ENCODE results near the gene FNDC3B. TPM values are rescaled to one million over a fixed set of nuclear protein-coding genes. Genes with fewer than 3 reads are reported as not detected.
"Not testable (repeated sequence)": the region's sequence is repeated elsewhere in the genome, so short reads cannot be mapped to it uniquely, and the experiment has no call there.

The FNDC3B gene
- polyA plus RNA-seq, 1 donor: 25.9 TPM

GRCh38 chr3:172236771-172237742 is 197.7 kb downstream of the FNDC3B start:
- Histone ChIP-seq H3K27me3 (ENCODE audit: control insufficient read depth, insufficient read depth, low read length) (no peaks in the 10 kb centered on the region), H3K27ac (ENCODE audit: low read length) (no peak overlapping the region), H3K36me3 (ENCODE audit: control insufficient read depth, insufficient read depth, low read length) (peaks cover 2% of the 10 kb centered on the region), H3K4me1 (ENCODE audit: control insufficient read depth, insufficient read depth, low read length) (no peaks in the 10 kb centered on the region), H3K9me3 (ENCODE audit: control insufficient read depth, low read depth, low read length) (peaks cover 2% of the 10 kb centered on the region), H3K4me3 (ENCODE audit: low read length) (no peak overlapping the region)
- no peak for DNase-seq
- WGBS (ENCODE audit: insufficient coverage, low lambda C conversion rate): 100% methylated on average over 1 of the region's 5 CpGs

GRCh38 chr3:172238188-172238587 is 198.8 kb downstream of the FNDC3B start:
- Histone ChIP-seq H3K4me3 (ENCODE audit: low read length) (no peak overlapping the region), H3K4me1 (ENCODE audit: control insufficient read depth, insufficient read depth, low read length) (no peaks in the 10 kb centered on the region), H3K27me3 (ENCODE audit: control insufficient read depth, insufficient read depth, low read length) (no peaks in the 10 kb centered on the region), H3K9me3 (ENCODE audit: control insufficient read depth, low read depth, low read length) (peaks cover 8% of the 10 kb centered on the region), H3K36me3 (ENCODE audit: control insufficient read depth, insufficient read depth, low read length) (peaks cover 8% of the 10 kb centered on the region), H3K27ac (ENCODE audit: low read length) (no peak overlapping the region)
- no CpG with 5 or more reads among the region's 4 CpGs for WGBS (ENCODE audit: insufficient coverage, low lambda C conversion rate)
- DNase-seq: no peak

- H3K4me3 ChIP-seq (ENCODE audit: low read length): no peak overlapping the region
- H3K27ac ChIP-seq (ENCODE audit: low read length): no peak overlapping the region
- H3K27me3 ChIP-seq (ENCODE audit: control insufficient read depth, insufficient read depth, low read length): no peaks in the 10 kb centered on the region
- DNase-seq: no peak
- peaks cover 8% of the 10 kb centered on the region for H3K36me3 ChIP-seq (ENCODE audit: control insufficient read depth, insufficient read depth, low read length)
- H3K9me3 ChIP-seq (ENCODE audit: control insufficient read depth, low read depth, low read length): peaks cover 8% of the 10 kb centered on the region
- no peaks in the 10 kb centered on the region for H3K4me1 ChIP-seq (ENCODE audit: control insufficient read depth, insufficient read depth, low read length)
- 100% methylated on average over 1 of the region's 3 CpGs for WGBS (ENCODE audit: insufficient coverage, low lambda C conversion rate)
Measured at GRCh38 chr3:172239218-172239790, 199.9 kb downstream of the FNDC3B start.

DNA sequence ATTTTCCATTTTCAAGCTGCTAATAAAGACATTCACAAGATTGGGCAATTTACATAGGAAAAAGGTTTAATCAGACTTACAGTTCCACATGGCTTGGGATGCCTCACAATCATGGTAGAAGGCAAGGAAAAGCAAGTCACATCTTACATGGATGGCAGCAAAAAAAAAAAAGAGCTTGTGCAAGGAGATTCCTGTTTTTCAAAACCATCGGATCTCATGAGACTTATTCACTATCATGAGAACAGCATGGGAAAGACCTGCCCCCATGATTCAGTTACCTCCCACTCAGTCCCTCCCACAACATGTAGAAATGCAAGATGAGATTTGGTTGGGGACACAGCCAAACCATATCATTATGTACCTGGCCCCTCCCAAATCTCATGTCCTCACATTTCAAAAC is 202.0 kb downstream of the FNDC3B start:
- Histone ChIP-seq H3K4me3 (ENCODE audit: low read length) (no peak overlapping the region), H3K9me3 (ENCODE audit: control insufficient read depth, low read depth, low read length) (peaks cover 8% of the 10 kb centered on the region), H3K36me3 (ENCODE audit: control insufficient read depth, insufficient read depth, low read length) (peaks cover 8% of the 10 kb centered on the region), H3K27me3 (ENCODE audit: control insufficient read depth, insufficient read depth, low read length) (no peaks in the 10 kb centered on the region), H3K27ac (ENCODE audit: low read length) (no peak overlapping the region), H3K4me1 (ENCODE audit: control insufficient read depth, insufficient read depth, low read length) (no peaks in the 10 kb centered on the region)
- WGBS (ENCODE audit: insufficient coverage, low lambda C conversion rate): 100% methylated on average over 1 of the region's 1 CpG
- no peak for DNase-seq

DNA sequence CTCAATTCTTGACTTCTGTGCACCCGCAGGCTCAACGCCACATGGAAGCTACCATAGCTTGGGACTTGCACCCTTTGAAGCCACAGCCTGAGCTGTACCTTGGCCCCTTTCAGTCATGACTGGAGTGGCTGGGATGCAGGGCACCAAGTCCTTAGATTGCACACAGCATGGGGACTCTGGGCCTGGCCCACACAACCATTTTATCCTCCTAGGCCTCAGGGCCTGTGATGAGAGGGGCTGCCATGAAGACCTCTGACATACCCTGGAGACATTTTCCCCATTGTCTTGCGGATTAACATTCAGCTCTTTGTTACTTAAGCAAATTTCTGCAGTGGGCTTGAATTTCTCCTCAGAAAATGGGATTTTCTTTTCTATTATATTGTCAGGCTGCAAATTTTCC is 203.1 kb downstream of the FNDC3B start:
- not testable (repeated sequence) for DNase-seq; H3K27me3 ChIP-seq (ENCODE audit: control insufficient read depth, insufficient read depth, low read length); H3K9me3 ChIP-seq (ENCODE audit: control insufficient read depth, low read depth, low read length); H3K27ac ChIP-seq (ENCODE audit: low read length); H3K4me1 ChIP-seq (ENCODE audit: control insufficient read depth, insufficient read depth, low read length); H3K36me3 ChIP-seq (ENCODE audit: control insufficient read depth, insufficient read depth, low read length); H3K4me3 ChIP-seq (ENCODE audit: low read length)
- no CpG with 5 or more reads among the region's 3 CpGs for WGBS (ENCODE audit: insufficient coverage, low lambda C conversion rate)

DNA sequence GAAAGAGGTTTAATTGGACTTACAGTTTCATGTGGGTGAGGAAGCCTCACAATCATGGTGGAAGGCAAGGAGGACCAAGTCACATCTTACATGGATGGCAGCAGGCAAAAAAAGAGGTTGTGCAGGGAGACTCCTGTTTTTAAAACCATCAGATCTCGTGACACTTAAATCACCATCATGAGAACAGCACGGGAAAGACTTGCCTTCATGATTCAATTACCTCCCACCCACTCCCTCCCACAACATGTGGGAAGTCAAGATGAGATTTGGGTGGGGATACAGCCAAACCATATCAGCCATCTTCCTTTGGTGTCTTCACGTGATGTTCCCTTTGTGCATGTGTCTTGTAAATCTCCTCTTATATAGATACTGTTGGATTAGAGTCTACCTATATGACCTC is 204.0 kb downstream of the FNDC3B start:
- H3K4me1 ChIP-seq (ENCODE audit: control insufficient read depth, insufficient read depth, low read length); DNase-seq; H3K4me3 ChIP-seq (ENCODE audit: low read length); H3K27ac ChIP-seq (ENCODE audit: low read length); H3K9me3 ChIP-seq (ENCODE audit: control insufficient read depth, low read depth, low read length); H3K27me3 ChIP-seq (ENCODE audit: control insufficient read depth, insufficient read depth, low read length): not testable (repeated sequence)
- H3K36me3 ChIP-seq (ENCODE audit: control insufficient read depth, insufficient read depth, low read length): peaks cover 16% of the 10 kb centered on the region
- WGBS (ENCODE audit: insufficient coverage, low lambda C conversion rate): no CpG with 5 or more reads among the region's 3 CpGs

GRCh38 chr3:172244011-172244410 is 204.6 kb downstream of the FNDC3B start:
- 100% methylated on average over 2 of the region's 2 CpGs for WGBS (ENCODE audit: insufficient coverage, low lambda C conversion rate)
- Histone ChIP-seq H3K4me3 (ENCODE audit: low read length) (no peak overlapping the region), H3K4me1 (ENCODE audit: control insufficient read depth, insufficient read depth, low read length) (no peaks in the 10 kb centered on the region), H3K27me3 (ENCODE audit: control insufficient read depth, insufficient read depth, low read length) (no peaks in the 10 kb centered on the region), H3K36me3 (ENCODE audit: control insufficient read depth, insufficient read depth, low read length) (peaks cover 16% of the 10 kb centered on the region), H3K9me3 (ENCODE audit: control insufficient read depth, low read depth, low read length) (peaks cover 8% of the 10 kb centered on the region), H3K27ac (ENCODE audit: low read length) (no peak overlapping the region)
- no peak for DNase-seq

DNA sequence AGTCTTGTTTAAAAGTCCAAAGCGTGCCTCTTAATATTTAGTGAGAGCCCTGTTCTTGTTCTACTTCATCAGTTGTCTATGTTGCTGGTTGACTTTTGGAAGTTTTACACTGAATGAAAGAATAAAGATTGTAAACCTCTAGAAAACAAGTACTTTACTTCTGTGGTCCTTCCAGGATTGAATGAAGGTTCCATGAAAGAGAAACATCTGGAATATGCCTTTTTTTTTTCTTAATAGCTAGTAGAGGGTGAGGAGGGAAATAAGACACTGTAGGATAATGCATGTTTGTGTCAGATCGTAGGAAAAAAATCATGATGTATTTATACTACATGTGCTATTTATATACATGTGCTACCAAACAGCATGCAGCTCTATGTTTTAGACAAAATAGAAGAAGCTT is 205.9 kb downstream of the FNDC3B start:
- H3K9me3 ChIP-seq (ENCODE audit: control insufficient read depth, low read depth, low read length): peaks cover 8% of the 10 kb centered on the region
- 94% methylated on average over 2 of the region's 2 CpGs for WGBS (ENCODE audit: insufficient coverage, low lambda C conversion rate)
- no peaks in the 10 kb centered on the region for H3K27me3 ChIP-seq (ENCODE audit: control insufficient read depth, insufficient read depth, low read length)
- no peak overlapping the region for H3K27ac ChIP-seq (ENCODE audit: low read length)
- H3K4me1 ChIP-seq (ENCODE audit: control insufficient read depth, insufficient read depth, low read length): no peaks in the 10 kb centered on the region
- no peak for DNase-seq
- no peak overlapping the region for H3K4me3 ChIP-seq (ENCODE audit: low read length)
- H3K36me3 ChIP-seq (ENCODE audit: control insufficient read depth, insufficient read depth, low read length): peaks cover 16% of the 10 kb centered on the region

- WGBS (ENCODE audit: insufficient coverage, low lambda C conversion rate): 100% methylated on average over 1 of the region's 10 CpGs
- H3K4me3 ChIP-seq (ENCODE audit: low read length): no peak overlapping the region
- no peaks in the 10 kb centered on the region for H3K4me1 ChIP-seq (ENCODE audit: control insufficient read depth, insufficient read depth, low read length)
- H3K9me3 ChIP-seq (ENCODE audit: control insufficient read depth, low read depth, low read length): peaks cover 8% of the 10 kb centered on the region
- no peaks in the 10 kb centered on the region for H3K27me3 ChIP-seq (ENCODE audit: control insufficient read depth, insufficient read depth, low read length)
- no peak overlapping the region for H3K27ac ChIP-seq (ENCODE audit: low read length)
- H3K36me3 ChIP-seq (ENCODE audit: control insufficient read depth, insufficient read depth, low read length): peaks cover 18% of the 10 kb centered on the region
- no peak for DNase-seq
Measured at GRCh38 chr3:172246107-172246844, 206.9 kb downstream of the FNDC3B start.

DNA sequence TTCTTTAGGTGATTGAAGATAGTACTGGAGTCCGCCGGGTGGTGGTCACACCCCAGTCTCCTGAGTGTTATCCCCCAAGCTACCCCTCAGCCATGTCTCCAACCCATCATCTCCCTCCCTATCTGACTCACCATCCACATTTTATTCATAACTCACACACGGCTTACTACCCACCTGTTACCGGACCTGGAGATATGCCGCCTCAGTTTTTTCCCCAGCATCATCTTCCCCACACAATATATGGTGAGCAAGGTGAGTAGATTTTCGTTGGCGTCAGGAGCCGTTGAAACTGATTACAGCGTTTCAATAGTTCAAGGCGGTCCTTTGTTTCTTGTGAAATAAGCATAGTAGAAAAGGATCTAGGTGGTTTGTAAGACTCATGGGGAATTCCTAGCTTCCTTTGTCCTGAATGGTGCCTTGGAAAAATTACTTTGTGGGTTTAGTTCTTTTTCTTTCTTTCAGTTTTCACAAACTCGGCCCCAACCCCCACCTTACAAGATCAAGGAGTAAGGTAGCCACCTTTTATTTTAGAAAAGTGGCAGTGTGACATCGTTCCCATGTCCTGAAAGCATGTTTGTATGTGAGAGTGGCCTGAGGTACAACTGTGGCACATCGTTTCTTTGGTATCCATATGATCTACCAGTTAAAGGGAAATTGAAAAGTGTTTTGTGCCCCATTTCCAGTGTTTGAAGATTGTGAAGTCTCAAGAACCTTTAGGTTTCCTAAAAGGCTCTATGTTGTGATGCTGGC is 208.3 kb downstream of the FNDC3B start:
- Histone ChIP-seq H3K4me3 (ENCODE audit: low read length) (no peak overlapping the region), H3K9me3 (ENCODE audit: control insufficient read depth, low read depth, low read length) (no peaks in the 10 kb centered on the region), H3K27me3 (ENCODE audit: control insufficient read depth, insufficient read depth, low read length) (no peaks in the 10 kb centered on the region), H3K27ac (ENCODE audit: low read length) (no peak overlapping the region), H3K4me1 (ENCODE audit: control insufficient read depth, insufficient read depth, low read length) (no peaks in the 10 kb centered on the region), H3K36me3 (ENCODE audit: control insufficient read depth, insufficient read depth, low read length) (peaks cover 21% of the 10 kb centered on the region)
- WGBS (ENCODE audit: insufficient coverage, low lambda C conversion rate): no CpG with 5 or more reads among the region's 13 CpGs
- DNase-seq: no peak
